GM19397 (cell line): ENCODE data around the gene COPG1.
"Not testable (repeated sequence)": the region's sequence is repeated elsewhere in the genome, so short reads cannot be mapped to it uniquely, and the experiment has no call there.

Experiments
- ATAC-seq: cut with Tn5 transposase; IDR thresholded peaks from one replicate; pipeline ENCODE4 v1.9.1; 2021; ENCODE audit warnings: mild to moderate bottlenecking, moderate library complexity; ENCODE audit not compliant: unreplicated experiment

Gene COPG1

GRCh38 chr3:129249284-129250065 is at the start of gene COPG1:
Gene COPG1, plus strand, starts transcription at chr3:129249606. Its CDS starts 104 bp downstream, at chr3:129249710.
- peak; percentile 88 for ATAC-seq

- no peak for ATAC-seq
These were observed 44.9 kb upstream of the COPG1 start for GRCh38 chr3:129204473-129204872.

GRCh38 chr3:129205109-129205832 is 44.1 kb upstream of the COPG1 start:
- no peak for ATAC-seq

GRCh38 chr3:129207479-129207878 is 41.9 kb upstream of the COPG1 start:
- ATAC-seq = no peak

GRCh38 chr3:129211345-129211744 is 38.1 kb upstream of the COPG1 start:
- ATAC-seq = no peak

- ATAC-seq = no peak
These were observed 37.6 kb upstream of the COPG1 start for GRCh38 chr3:129211772-129212171.

- ATAC-seq = no peak
These were observed 36.2 kb upstream of the COPG1 start for GRCh38 chr3:129213238-129213637.

- no peak for ATAC-seq
These were observed 30.7 kb upstream of the COPG1 start for GRCh38 chr3:129218742-129219141.

GRCh38 chr3:129224387-129224786 is 25.0 kb upstream of the COPG1 start:
- ATAC-seq = not testable (repeated sequence)

- no peak for ATAC-seq
These were observed 24.4 kb upstream of the COPG1 start for GRCh38 chr3:129224984-129225393.

GRCh38 chr3:129226374-129226773 is 23.0 kb upstream of the COPG1 start:
- no peak for ATAC-seq

- no peak for ATAC-seq
These were observed 20.4 kb upstream of the COPG1 start for GRCh38 chr3:129228891-129229585.

- ATAC-seq = no peak
These were observed 18.9 kb upstream of the COPG1 start for GRCh38 chr3:129230311-129231019.

- no peak for ATAC-seq
These were observed 17.9 kb upstream of the COPG1 start for GRCh38 chr3:129231331-129232119.

- peak; percentile 89 for ATAC-seq
These were observed 15.9 kb upstream of the COPG1 start for GRCh38 chr3:129233538-129233937.

- ATAC-seq = no peak
These were observed 15.0 kb upstream of the COPG1 start for GRCh38 chr3:129234441-129234840.

GRCh38 chr3:129235344-129235917 is 14.0 kb upstream of the COPG1 start:
- no peak for ATAC-seq

- ATAC-seq = no peak
These were observed 10.3 kb upstream of the COPG1 start for GRCh38 chr3:129238945-129239705.

- no peak for ATAC-seq
These were observed 9.4 kb upstream of the COPG1 start for GRCh38 chr3:129239991-129240390.
